SK-N-SH treated with all-trans-retinoic acid at 6 μM for 48 hours (cell line): ENCODE data around the gene NUFIP1.

Source experiments
- ARNTL ChIP-seq: fragments of 450-650 bp; formaldehyde crosslinking; IDR thresholded peaks from 2 replicates; pipeline ENCODE4 v1.5.0; 2020; ENCODE audit warnings: low read depth, mild to moderate bottlenecking, moderate library complexity, borderline replicate concordance
- CREB5 ChIP-seq: fragments of 250-450 bp; sonication (Bioruptor Pico); IDR thresholded peaks from 2 replicates; pipeline ENCODE4 v1.5.1; 2020; ENCODE audit warnings: low read depth, mild to moderate bottlenecking, moderate library complexity
- OSR1 ChIP-seq: fragments of 250-450 bp; sonication (Bioruptor Pico); IDR thresholded peaks from 2 replicates; pipeline ENCODE4 v1.8.0; 2022; ENCODE audit warnings: moderate library complexity, mild to moderate bottlenecking, inconsistent platforms
- PATZ1 ChIP-seq: fragments of 250-450 bp; sonication (Bioruptor Pico); IDR thresholded peaks from 2 replicates; pipeline ENCODE4 v1.8.0; 2020; ENCODE audit warnings: mild to moderate bottlenecking, moderate library complexity, borderline replicate concordance
- POU6F1 ChIP-seq: fragments of 250-450 bp; sonication (Bioruptor Pico); IDR thresholded peaks from 2 replicates; pipeline ENCODE4 v1.8.0; 2021; ENCODE audit warnings: low read depth, mild to moderate bottlenecking, moderate library complexity, borderline replicate concordance
- RARB ChIP-seq: fragments of 250-450 bp; sonication (Bioruptor Pico); IDR thresholded peaks from 2 replicates; pipeline ENCODE4 v1.8.0; 2021; ENCODE audit warnings: mild to moderate bottlenecking, moderate library complexity
- SNAI2 ChIP-seq: fragments of 250-450 bp; sonication (Bioruptor Pico); IDR thresholded peaks from 2 replicates; pipeline ENCODE4 v1.5.0; 2020; ENCODE audit warnings: mild to moderate bottlenecking, moderate library complexity
- TCF4 ChIP-seq: fragments of 250-450 bp; sonication (Bioruptor Pico); IDR thresholded peaks from 2 replicates; pipeline ENCODE4 v1.8.0; 2021; ENCODE audit warnings: mild to moderate bottlenecking, moderate library complexity, borderline replicate concordance
- TOX ChIP-seq: fragments of 250-450 bp; sonication (Bioruptor Pico); IDR thresholded peaks from 2 replicates; pipeline ENCODE4 v1.8.0; 2021; ENCODE audit warnings: mild to moderate bottlenecking, moderate library complexity, borderline replicate concordance
- ZFP3 ChIP-seq: fragments of 250-450 bp; sonication (Bioruptor Pico); IDR thresholded peaks from 2 replicates; pipeline ENCODE4 v1.5.0; 2020; ENCODE audit warnings: mild to moderate bottlenecking, moderate library complexity
- ZFP30 ChIP-seq: fragments of 450-650 bp; formaldehyde crosslinking; IDR thresholded peaks from 2 replicates; pipeline ENCODE4 v1.5.0; 2022; ENCODE audit warnings: mild to moderate bottlenecking, moderate library complexity
- ZNF565 ChIP-seq: fragments of 450-650 bp; formaldehyde crosslinking; conservative IDR thresholded peaks from 2 replicates; pipeline ENCODE4 v1.5.0; 2020; ENCODE audit warnings: low read depth, mild to moderate bottlenecking, moderate library complexity

- TF ChIP-seq TOX (CRISPR knock-in tag), result no peak
- no peak for TF ChIP-seq ZFP30
- no peak for TF ChIP-seq ARNTL (CRISPR knock-in tag)
- TF ChIP-seq PATZ1 (CRISPR knock-in tag), result no peak
- no peak for TF ChIP-seq ZFP3 (CRISPR knock-in tag)
- TF ChIP-seq CREB5 (CRISPR knock-in tag), result no peak
- no peak for TF ChIP-seq SNAI2 (CRISPR knock-in tag)
- TF ChIP-seq RARB (CRISPR knock-in tag), result no peak
- no peak for TF ChIP-seq POU6F1 (CRISPR knock-in tag)
- TF ChIP-seq ZNF565 (CRISPR knock-in tag), result no peak
- TF ChIP-seq TCF4 (CRISPR knock-in tag), result no peak
- TF ChIP-seq OSR1 (CRISPR knock-in tag), result no peak
Measured at GRCh38 chr13:44920013-44920412, 69.3 kb downstream of the NUFIP1 start.
